Caco-2 (cell line): ENCODE data around the gene TSPAN18. TPM values are rescaled to one million over a fixed set of nuclear protein-coding genes. Genes with fewer than 3 reads are reported as not detected.
A peak's percentile ranks its signal among the peaks of the same experiment; 100 is the strongest.

ENCODE experiments used
- BruUV-seq: library from RNA; stranded (reverse); fragments of 400-500 nt; replicated peaks from 2 replicates; lab custom pipeline; 2021; lab: Mats Ljungman, UMichigan
- CTCF ChIA-PET: fragments of 300-600 bp; sonication (Branson Sonifier 250); formaldehyde crosslinking; loops from one replicate; lab custom pipeline; 2022; ENCODE audit warnings: antibody characterized with exemption; lab: Charles Lee
- POLR2A ChIA-PET: fragments of 300-600 bp; sonication (Branson Sonifier 250); formaldehyde crosslinking; loops from one replicate; lab custom pipeline; 2022; ENCODE audit warnings: antibody characterized with exemption; lab: Charles Lee
- DNase-seq, 2 experiments: peaks; one replicate each; pipeline versions ENCODE4 v3.0.0 to v3.0.0-alpha.2; 2020 to 2022
- H3K27me3 ChIP-seq: replicated peaks from 2 replicates; pipeline ENCODE4 v1.6.0; 2011; ENCODE audit warnings: low read length; ENCODE audit not compliant: control insufficient read depth, insufficient read depth
- H3K36me3 ChIP-seq: 2 replicates; pipeline ENCODE4 v1.5.1; 2011; ENCODE audit warnings: low read length; ENCODE audit not compliant: control insufficient read depth, insufficient read depth
- H3K4me1 ChIP-seq: fragments of 250-450 bp; sonication (Bioruptor Pico); 2 replicates; pipeline ENCODE4 v1.5.1; 2020; ENCODE audit warnings: mild to moderate bottlenecking
- H3K4me3 ChIP-seq: 2 replicates; pipeline ENCODE4 v1.5.1; 2011; ENCODE audit warnings: low read depth, mild to moderate bottlenecking, control low read depth, low read length
- H3K9me3 ChIP-seq: fragments of 250-450 bp; sonication (Bioruptor Pico); 2 replicates; pipeline ENCODE4 v1.5.1; 2020; ENCODE audit warnings: mild to moderate bottlenecking, moderate library complexity
- H3K27ac Mint-ChIP-seq: one replicate; pipeline ENCODE4 v1.8.0; 2022; ENCODE audit warnings: mixed read lengths; ENCODE audit not compliant: unreplicated experiment
- H3K27me3 Mint-ChIP-seq: one replicate; pipeline ENCODE4 v1.8.0; 2022; ENCODE audit warnings: mixed read lengths; ENCODE audit not compliant: insufficient read depth, unreplicated experiment
- H3K36me3 Mint-ChIP-seq: one replicate; pipeline ENCODE4 v1.8.0; 2022; ENCODE audit warnings: mild to moderate bottlenecking, mixed read lengths; ENCODE audit not compliant: insufficient read depth, unreplicated experiment
- H3K4me1 Mint-ChIP-seq: one replicate; pipeline ENCODE4 v1.8.0; 2022; ENCODE audit warnings: low read depth, mixed read lengths; ENCODE audit not compliant: unreplicated experiment
- H3K4me3 Mint-ChIP-seq: one replicate; pipeline ENCODE4 v1.8.0; 2022; ENCODE audit warnings: mild to moderate bottlenecking, moderate library complexity, mixed read lengths; ENCODE audit not compliant: unreplicated experiment
- H3K9me3 Mint-ChIP-seq: one replicate; pipeline ENCODE4 v1.8.0; 2022; ENCODE audit warnings: mixed read lengths; ENCODE audit not compliant: unreplicated experiment
- CTCF ChIP-seq, 2 experiments: fragments of 200-600 bp in 1 of 2; IDR thresholded peaks; 1 replicate in 1 of 2; 2 replicates in 1 of 2; pipeline versions ENCODE4 v1.5.1 to v1.8.0; 2011 to 2022; ENCODE audit warnings: antibody characterized with exemption in 1 of 2, control low read depth in 1 of 2, inconsistent platforms in 1 of 2, low read depth in 1 of 2, low read length in 1 of 2, mild to moderate bottlenecking in 1 of 2, moderate library complexity in 1 of 2; ENCODE audit not compliant: insufficient read depth in 1 of 2, severe bottlenecking in 1 of 2, unreplicated experiment in 1 of 2
- intact Hi-C: fragments of 100-400 bp; cut with micrococcal nuclease; formaldehyde crosslinking; loops from one replicate; pipeline ENCODE4 v1.10.0; 2022; ENCODE audit not compliant: unreplicated experiment
- total RNA-seq: library from RNA; stranded (reverse); gene quantifications from 2 replicates; pipeline ENCODE4 v1.2.3, GENCODE V29; 2022

Gene TSPAN18
- total RNA-seq, 1 experiment from 2014 or later: 7.4 TPM

GRCh38 chr11:44785856-44786607 is 59.3 kb downstream of the TSPAN18 start:
- Mint-ChIP-seq H3K27me3 (no peaks in the 10 kb centered on the region), H3K27ac (no peak overlapping the region), H3K36me3 (no peaks in the 10 kb centered on the region), H3K9me3 (no peaks in the 10 kb centered on the region), H3K4me3 (no peak overlapping the region), H3K4me1 (peaks cover 2% of the 10 kb centered on the region)
- Histone ChIP-seq H3K4me1 (peaks cover under 1% of the 10 kb centered on the region; the same call in 1 of the 2 replicates), H3K36me3 (no peaks in the 10 kb centered on the region), H3K4me3 (no peak overlapping the region), H3K9me3 (no peaks in the 10 kb centered on the region), H3K27me3 (no peaks in the 10 kb centered on the region)
- POLR2A ChIA-PET: no interaction called here
- peak; percentile 22 to 51 for TF ChIP-seq CTCF (IDR thresholded peaks at IDR 0.05; ENCODE audit: insufficient read depth in 1 of 2, low read depth in 1 of 2, low read length in 1 of 2, severe bottlenecking in 1 of 2, unreplicated experiment in 1 of 2)
- peak in 1 of 2 experiments; percentile 31 for DNase-seq
- BruUV-seq: no TSS peak
- CTCF ChIA-PET: interaction anchor here (0.7 kb wide), 1 partner anchor 125 kb away, joined by 3 read pairs; no protein-coding TSS in a partner anchor
- intact Hi-C loops: no loop called here

- Mint-ChIP-seq H3K4me1 (no peaks in the 10 kb centered on the region), H3K36me3 (no peaks in the 10 kb centered on the region), H3K9me3 (no peaks in the 10 kb centered on the region), H3K27me3 (no peaks in the 10 kb centered on the region), H3K4me3 (no peak overlapping the region), H3K27ac (no peak overlapping the region)
- no peaks in the 10 kb centered on the region for H3K4me1 ChIP-seq
- ChIA-PET POLR2A (no interaction called here), CTCF (no interaction called here)
- no peak for DNase-seq
- TF ChIP-seq CTCF (IDR thresholded peaks at IDR 0.05; ENCODE audit: insufficient read depth in 1 of 2, low read depth in 1 of 2, low read length in 1 of 2, severe bottlenecking in 1 of 2, unreplicated experiment in 1 of 2): no peak
- BruUV-seq: no TSS peak
- no peaks in the 10 kb centered on the region for H3K36me3 ChIP-seq
- intact Hi-C loops: no loop called here
- no peaks in the 10 kb centered on the region for H3K27me3 ChIP-seq
- H3K9me3 ChIP-seq: no peaks in the 10 kb centered on the region
- no peak overlapping the region for H3K4me3 ChIP-seq
Measured at GRCh38 chr11:44787070-44787469, 60.3 kb downstream of the TSPAN18 start.

- BruUV-seq: no TSS peak
- ChIA-PET POLR2A (no interaction called here), CTCF (interaction anchor here (0.7 kb wide), 1 partner anchor 1535 kb away, joined by 3 read pairs; no protein-coding TSS in a partner anchor)
- H3K4me3 Mint-ChIP-seq: no peak overlapping the region
- Histone ChIP-seq H3K4me3 (no peak overlapping the region), H3K9me3 (no peaks in the 10 kb centered on the region), H3K4me1 (no peaks in the 10 kb centered on the region), H3K36me3 (no peaks in the 10 kb centered on the region), H3K27me3 (no peaks in the 10 kb centered on the region)
- DNase-seq: no peak
- H3K27ac Mint-ChIP-seq: no peak overlapping the region
- no peaks in the 10 kb centered on the region for H3K36me3 Mint-ChIP-seq
- intact Hi-C loops: no loop called here
- no peaks in the 10 kb centered on the region for H3K4me1 Mint-ChIP-seq
- no peaks in the 10 kb centered on the region for H3K9me3 Mint-ChIP-seq
- no peak for TF ChIP-seq CTCF (IDR thresholded peaks at IDR 0.05; ENCODE audit: insufficient read depth in 1 of 2, low read depth in 1 of 2, low read length in 1 of 2, severe bottlenecking in 1 of 2, unreplicated experiment in 1 of 2)
- H3K27me3 Mint-ChIP-seq: no peaks in the 10 kb centered on the region
Measured at GRCh38 chr11:44787981-44788380, 61.2 kb downstream of the TSPAN18 start.
